Activated CD8-positive, alpha-beta memory T cell treated with anti-CD3 and anti-CD28 coated beads, Interleukin-2, amount 50 U/mL, for 48 hours (primary cell): ENCODE measurements around the gene EIF1AD.

Experiments
- DNase-seq: peaks from one replicate; pipeline ENCODE4 v3.0.0-alpha.2; 2020

Gene EIF1AD

DNA sequence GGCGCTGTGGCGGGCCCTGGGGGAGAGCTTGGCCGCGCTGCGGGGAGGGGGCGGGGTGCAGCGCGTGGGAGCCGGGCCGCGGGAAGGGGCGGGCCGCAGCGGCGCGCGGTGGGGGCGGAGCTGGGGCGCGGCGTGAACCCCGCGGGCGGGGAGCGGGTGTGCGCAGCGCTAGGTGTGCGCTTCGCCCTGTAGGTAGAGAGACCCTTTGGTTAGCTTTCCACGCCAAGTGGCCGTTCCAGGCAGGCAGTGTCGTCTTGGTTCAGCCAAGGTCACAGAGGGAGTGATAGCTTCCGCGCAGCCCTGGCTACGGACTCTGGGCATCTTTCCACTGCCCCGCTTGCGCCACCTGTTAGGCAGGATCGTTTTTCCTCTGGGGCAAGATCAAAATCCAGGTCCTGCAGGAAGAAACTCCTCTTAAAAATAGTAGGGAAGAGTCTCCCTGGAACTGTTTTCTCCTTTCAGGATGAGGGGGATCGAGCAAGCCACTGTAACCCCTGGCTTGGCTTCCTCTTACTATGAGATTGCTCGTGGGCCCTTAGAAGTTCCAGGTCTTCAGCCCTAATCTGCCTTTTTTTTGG lies 780 bp upstream of the EIF1AD start:
- no peak for DNase-seq

DNA sequence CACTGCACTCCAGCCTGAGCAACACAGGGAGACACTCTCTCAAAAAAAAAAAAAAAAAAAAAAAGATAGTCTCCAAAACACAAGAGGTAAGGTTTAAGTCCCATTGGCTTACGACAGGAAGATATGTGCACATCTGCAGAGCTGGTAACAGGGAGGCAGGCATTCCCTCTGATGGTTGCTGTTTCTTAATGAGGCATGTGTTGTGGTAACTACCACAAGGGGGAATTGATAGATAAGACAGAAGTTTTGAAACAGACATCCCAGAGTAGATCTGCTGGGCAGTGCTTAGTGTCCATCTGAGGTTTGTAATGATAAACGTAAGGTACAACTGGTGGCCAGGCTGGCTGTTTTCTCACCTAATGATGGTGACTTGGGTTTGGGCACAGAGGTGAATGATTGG lies 4.7 kb downstream of the EIF1AD start:
- DNase-seq: no peak

DNA sequence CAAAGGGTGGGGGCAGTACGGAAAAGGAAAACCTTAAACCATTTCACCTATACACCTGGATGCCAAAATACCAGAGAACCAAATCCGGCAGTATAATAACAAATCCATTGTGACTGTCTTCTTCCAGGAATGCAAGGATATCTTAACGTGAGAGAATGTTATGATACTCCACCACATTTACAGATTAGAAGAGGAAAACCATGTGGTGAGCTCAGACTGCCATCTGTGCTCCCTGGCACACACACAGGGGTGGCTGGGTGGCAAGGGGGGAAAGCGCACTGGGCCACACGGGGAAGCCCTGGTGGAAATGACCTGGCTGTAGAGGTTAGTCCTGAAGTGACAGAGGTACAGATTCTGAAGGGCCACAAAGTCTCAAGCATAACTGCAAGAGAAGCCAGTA lies 9.9 kb downstream of the EIF1AD start:
- DNase-seq: no peak

DNA sequence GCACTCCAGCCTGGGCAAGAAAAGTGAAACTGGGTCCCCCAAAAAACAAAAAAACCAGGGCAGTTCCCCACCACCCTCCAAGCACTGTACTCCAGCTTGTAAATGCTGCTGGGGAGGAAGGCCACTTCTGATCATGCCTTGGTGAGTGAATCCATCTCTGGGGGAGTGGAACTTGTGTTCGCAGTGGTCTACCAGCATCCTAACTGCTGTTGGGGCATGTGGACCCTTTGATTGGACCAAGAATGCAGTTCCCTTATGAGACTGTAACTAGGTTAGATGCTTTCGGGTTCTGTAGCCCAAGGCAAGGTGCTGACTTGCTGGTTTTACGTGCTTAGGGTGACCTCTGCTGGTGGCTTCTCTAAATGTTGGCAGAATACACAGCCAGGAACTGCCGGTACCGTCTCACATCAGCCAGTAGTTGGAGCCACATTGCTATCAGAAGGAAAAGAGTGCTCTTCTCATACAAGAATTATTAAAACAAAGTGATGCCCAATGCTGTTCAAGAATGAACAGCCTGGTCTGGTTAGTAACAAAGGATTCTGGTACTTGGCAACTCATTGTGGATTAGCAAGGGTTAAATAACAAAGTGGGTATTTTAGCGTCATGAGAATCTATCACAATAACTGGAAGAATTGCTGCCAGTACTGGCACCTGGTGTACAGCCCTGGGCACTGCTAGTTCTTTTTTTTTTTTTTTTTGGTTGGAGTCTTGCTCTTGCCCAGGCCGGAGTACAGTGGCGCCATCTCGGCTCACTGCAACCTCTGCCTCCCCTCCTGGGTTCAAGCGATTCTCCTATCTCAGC lies 13.0 kb downstream of the EIF1AD start:
- peak; percentile 86 for DNase-seq

DNA sequence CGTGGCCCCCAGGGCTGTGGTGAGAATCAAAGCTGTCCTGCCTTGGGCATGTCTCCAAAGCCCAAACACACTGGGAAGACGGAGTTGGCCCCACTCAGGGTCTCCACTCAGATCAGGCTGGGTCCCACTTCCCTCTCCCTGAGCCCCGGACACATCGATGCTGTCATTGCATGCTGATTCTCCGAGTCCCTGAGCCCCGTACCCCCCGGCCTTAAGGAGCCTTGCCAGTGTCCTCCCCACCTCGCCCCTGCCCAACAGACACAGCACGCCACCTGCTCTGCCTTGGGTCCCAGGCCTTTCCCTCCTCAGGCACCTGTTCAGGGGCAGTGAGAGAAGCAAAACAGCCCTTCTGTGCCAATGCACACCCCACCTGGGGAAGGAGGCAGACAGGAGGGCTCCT lies 14.6 kb downstream of the EIF1AD start:
- no peak for DNase-seq

DNA sequence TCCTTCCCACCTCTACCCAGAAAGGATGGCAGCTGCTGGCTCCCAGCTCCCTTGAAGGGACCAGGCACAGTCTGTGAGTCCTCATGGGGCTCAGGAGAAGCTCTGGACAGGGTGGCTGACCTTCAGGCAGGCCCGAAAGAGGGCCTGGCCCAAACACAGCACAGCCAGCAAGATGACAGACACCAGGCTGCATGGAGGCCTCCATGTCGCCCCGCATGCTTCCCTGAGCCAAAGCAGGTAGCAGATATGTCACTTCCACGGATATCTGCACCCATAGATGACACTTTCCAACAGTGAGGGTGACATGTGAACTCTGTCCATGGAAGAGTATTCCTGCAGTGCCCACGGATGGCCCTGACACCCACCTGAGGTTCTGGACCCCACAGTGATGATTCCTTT lies 18.4 kb downstream of the EIF1AD start:
- DNase-seq: no peak

DNA sequence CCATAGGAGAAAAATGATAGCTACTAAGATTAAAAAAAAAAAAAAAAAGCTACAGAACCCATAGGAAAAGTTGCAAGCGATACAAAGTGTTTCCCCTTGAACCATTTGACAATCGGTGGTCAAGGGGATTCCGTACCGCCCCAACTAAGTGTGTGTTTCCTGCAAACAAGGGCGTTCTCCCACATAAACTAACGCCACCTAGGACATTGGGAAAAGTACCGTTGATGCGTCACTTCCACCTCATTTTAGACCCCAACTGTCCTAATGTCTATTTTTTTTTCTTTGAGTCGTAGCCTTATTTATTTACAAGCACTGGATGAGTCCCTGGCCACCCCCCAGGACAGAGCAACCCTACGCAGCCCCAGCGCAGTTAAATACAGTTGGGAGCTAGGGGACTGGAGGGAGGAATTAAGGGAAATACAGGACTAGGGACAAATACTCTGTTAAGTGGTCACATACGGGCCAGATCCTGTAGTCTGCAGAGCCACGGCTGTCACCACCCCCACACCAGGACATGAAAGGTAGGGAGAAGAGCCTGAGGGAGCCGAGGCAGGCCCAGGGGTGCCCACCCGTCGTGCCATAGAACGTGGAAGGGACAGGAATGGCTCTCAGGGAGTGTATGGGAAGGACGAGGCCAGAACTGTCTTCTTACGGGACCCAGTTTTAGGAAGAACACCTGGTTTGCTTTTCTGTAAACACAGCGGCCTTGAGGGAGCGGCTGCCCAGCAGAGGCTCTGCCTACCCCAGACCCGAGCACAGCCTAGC lies 19.0 kb downstream of the EIF1AD start:
- no peak for DNase-seq

DNA sequence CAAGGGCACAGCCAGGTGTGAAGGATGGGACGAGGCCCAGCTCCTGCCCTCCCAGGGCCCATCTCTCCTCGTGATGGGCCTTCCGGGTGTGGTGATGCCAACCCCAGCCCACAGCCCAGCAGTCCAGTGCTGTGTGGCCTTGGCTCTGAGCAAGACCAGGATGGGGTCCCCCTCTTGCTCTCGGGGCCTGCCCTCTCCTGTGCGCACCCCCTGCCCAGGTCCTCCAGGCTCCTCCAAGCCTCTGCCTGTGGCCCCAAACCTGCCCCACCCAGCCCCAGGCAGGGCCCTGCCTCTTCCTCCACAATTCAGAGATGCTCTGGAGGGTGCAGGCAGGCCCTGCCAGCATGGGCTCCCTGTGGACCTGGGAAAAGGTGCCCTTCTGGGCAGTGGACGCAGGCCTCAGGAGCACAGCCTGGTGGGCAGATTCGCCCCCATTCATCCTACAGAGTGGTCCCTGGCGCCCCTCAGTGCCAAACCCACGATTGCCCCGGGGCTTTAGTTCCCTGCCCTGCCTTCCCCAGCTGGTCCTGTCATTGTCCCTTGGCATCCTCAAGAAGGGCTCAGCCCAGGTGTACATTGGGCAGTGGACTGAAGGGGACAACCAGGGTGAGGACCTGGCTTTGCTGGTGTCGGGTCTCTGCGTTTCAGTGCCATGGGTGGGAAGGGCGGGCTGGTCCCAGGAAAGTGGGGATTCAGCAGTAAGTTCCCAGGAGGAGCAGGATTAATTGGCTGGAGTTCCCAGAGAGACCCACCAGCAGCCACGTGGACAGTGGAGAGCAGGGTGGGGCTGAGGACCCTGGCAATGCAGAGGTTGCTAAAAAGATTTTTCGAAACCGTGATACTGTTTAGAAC lies 19.8 kb downstream of the EIF1AD start:
- DNase-seq: no peak

DNA sequence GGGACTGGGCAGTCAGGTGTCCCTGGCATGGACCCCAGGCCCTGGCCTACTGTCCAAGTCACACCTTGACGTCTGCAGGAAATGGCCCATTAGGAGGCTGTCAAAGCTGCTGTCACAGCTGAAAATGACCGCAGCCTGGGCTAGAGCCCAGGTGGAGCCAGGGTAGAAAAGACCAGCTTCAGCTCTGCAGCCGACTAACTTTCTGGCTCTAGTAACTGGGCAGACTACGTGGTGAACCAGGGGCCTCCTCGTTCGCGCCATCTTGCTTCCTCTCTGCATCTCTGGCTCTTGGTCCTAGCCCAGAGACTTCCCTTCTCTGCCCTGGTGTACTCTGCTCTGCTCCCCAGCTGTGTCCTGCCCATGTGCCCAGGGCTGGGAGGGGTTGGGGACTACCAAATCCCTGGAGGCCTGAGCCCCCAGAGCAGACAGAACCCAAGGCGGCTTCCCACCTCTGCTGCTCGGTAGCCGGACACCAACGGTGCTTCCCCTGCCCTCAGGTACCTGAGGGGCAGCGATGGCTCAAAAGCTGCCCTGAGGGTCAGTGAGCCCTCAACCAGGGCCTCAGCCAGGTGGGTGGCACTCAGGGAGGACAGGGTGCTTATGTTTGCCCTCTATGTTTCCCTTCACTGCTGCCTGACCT lies 20.7 kb downstream of the EIF1AD start:
- no peak for DNase-seq

DNA sequence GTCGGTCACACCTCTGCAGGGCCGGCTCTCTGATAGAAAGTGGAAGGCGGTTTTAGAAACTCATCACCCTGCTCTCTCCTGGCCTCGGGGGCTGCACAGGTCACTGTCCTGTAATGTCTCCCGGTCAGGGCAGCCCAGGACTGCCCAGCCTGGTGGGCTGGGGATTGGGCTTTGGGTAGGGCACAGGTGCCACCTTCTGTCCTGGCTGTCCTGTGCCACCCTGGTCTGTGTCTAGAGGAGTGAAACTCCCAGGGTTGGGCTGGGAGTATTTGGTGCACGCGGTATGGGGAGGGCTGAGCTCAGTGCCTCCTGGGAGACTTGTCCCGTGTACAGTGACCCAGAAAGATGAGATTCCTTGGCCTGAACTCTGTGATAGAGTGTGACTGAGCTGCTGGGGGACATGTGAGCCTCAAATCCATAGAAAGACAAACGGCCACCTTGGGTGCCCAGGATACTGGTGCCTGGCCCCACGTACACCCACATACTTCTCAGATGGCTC lies 22.6 kb downstream of the EIF1AD start:
- DNase-seq: no peak

DNA sequence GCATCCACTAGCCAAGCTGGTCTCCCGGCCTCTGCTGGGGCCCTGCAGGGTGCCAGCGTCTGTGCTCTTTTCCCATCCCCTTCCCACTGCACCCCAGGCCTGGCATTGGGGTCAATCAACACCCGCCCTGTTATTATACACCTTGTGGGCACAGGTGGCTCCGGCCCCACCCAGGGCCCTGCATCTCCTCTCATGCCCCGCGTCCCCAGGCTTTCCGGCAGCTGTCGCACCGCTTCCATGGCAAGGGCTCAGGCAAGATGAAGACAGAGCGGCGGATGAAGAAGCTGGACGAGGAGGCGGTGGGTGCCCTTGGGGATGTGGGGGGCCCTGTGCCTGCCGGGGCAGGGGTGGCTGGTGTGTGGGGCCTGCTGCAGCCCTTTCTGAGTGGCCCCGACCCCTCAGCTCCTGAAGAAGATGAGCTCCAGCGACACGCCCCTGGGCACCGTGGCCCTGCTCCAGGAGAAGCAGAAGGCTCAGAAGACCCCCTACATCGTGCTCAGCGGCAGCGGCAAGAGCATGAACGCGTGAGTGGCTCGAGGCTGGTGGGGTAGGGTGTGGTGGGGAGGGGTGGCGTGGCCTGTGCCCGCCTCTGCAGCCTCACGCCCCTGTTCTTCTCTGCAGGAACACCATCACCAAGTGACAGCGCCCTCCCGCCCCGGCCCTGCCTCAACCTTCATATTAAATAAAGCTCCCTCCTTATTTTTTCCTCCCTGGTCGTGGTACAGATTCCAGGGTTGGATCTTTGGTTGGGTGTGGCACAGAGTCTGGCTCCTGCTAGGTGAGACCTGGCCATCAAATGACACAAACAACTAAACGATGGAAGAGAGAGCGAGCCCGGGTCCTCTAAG lies 23.3 kb downstream of the EIF1AD start:
- no peak for DNase-seq

DNA sequence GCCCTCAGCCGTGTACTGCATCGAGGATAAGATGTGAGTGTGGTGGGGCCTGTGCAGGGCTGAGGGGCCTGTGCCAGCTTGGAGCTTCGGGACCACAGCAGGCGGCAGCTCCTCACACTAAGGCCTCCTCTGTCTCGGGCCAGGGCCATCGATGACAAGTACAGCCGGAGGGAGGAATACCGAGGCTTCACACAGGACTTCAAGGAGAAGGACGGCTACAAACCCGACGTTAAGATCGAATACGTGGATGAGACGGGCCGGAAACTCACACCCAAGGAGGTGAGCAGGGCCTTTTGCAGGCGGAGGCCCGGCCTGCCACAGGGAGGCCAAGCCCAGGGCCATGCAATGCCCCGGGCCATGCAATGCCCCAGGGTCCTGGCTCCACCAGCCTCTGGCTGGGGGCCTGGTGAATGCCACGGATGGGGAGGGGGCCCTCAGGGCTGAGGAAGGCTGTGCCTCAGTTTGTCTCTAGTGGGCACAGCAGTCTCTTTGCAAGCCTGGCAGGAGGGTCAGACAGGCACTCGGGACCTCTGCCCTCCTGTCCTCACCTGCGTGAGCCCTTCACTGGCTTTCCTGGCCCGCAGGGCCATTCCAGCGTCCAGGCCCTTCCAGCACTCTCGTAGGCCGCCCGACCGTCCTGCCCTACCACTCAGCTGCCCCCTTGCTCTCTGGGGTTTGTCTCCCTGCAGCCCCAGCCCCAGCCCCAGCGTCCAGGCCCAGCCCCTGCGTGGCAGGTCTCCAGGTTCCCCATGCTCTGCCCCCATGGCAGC lies 24.2 kb downstream of the EIF1AD start:
- DNase-seq: no peak

DNA sequence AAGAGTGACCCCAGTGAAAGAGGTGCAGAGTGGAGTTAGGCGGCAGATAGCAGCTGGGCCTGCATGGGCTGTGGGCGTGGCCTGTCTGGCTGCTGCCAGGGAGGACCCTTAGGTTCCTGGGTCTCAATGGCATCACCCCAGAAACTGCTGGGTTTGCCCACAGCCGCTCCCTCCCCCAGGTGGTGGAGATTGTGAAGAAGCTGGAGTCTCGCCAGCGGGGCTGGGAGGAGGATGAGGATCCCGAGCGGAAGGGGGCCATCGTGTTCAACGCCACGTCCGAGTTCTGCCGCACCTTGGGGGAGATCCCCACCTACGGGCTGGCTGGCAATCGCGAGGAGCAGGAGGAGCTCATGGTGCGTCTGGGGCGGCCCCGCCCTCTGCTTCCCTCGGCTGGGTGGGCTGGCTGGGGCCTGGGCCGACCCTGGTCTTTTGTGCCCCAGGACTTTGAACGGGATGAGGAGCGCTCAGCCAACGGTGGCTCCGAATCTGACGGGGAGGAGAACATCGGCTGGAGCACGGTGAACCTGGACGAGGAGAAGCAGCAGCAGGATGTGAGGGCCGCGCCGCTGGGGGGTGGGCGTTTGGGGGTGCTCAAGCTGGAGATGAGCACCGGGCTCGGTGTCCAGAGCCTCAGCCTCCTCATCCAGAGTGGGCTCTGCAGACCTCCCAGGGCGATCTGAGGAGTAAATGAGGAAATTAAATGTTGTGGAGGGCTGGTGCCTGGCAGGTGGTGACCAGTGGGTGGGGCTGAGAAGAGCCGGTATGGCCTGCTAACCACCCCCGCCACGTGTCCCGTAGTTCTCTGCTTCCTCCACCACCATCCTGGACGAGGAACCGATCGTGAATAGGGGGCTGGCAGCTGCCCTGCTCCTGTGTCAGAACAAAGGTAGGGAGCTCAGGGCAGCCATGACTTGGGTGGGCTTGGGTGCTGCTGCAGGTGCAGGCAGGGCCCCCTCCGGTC lies 25.5 kb downstream of the EIF1AD start:
- no peak for DNase-seq

DNA sequence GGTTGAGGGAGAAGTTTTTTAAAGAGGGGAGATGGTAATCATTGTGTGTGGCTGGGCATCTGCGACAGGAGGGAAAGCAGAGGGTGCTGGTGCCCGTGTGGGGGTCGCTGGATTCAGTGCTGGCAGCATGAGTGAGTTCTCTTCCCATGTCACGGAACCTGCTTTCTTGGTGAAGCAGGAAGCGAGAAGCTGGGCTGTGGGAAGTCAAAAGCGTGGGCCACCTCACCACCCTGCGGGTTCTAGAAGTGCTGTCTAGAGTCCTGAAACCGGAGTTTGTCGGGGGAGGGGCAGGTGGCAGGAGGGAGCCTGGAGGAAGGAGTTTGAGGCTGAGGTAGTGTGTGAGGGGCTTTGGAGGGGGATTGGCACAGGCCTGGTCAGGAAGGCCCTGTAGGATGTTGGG lies 26.2 kb downstream of the EIF1AD start:
- no peak for DNase-seq

DNA sequence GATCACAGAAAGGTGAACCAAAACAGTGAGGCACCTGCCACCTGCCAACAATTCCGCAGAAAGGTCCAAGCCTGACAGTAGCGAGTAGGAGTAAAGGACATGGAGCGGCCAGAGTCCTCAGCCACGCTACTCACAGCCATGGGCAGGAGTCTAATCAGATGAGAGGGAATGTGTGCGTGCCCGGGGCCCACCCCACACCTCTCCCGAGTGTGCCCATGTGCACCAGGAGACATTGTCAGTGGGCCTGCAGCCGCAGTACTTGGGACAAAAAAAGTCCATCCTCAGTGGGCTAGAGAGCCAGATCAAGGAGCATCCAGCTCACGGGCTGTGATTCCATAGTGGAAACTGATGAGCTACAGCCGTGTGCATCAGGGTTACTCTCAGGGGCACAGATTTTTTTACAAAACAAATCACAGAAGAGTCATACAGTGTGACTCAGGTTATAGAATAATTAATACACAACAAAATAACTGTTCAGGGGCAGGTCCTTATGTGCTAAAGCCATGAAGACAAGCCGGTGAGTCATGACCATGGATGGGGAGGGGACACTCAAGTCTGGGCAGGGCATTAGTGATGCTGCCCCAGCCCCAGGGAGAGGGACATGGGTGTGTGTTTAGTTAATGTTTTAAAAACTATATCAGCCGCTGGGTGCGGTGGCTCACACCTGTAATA lies 28.4 kb downstream of the EIF1AD start:
- DNase-seq: no peak

DNA sequence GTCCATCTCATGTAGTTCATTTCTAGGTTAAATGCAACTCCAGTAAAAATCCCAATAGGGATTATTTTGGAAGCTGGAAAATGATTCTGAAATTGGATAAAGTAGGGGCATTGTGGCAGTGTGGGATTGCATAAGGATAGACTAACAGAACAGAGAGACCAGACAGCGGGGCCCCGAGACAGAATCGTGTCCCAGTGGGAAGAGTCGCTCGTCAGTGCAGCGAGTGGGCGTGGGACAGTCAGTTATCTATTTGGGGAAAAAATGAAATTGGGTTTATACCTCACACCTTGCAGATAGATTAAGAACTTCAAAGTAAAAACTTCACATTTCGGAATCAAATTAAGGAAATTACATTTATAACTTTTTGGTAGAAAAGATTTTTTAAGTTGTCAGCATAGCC lies 29.8 kb downstream of the EIF1AD start:
- DNase-seq: no peak

DNA sequence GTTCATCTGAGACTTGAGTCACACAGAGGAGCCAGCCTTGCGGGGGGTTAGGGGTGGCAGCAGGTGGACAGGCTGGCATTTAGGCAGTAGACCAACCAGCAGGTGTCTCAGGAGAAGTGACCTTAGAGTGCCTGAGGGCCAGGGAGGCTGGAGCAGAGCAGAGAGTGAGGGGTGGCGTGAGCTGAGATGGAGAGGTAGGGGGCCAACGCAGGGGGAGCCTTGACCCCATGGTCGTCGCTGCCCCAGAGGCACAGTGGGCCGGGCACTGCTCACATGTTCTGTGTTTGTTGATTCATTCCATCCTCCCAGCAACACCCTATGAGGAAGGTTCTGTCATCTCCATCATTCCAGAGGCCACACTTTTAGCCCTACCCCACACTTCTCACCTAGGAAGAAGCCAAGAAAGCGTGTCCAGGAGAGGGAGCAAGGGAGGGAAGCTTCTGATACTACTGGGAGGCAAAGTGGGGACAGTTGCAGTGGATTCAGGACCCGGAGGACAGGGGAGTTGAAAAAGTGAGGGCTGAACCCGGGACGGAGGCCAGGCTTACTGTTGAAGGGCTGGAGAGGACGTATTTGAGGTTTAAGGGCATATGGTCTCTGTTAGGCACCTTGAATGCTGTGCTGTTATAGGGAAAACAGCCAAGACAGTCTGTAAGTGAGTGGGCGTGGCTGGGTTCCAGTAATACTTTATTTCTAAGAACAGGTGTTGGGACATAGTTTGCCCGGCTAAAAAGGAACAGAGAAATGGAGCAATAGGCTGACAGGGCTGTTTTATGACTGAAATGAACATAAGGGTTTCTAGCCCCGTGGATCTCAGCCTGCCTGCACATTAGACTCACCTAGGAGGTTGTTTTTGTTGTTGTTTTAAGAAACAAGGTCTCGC lies 33.1 kb downstream of the EIF1AD start:
- DNase-seq: no peak
